Type B pancreatic cell (in vitro differentiated cells): ENCODE results near the gene ACIN1. TPM values are rescaled to one million over a fixed set of nuclear protein-coding genes. Genes with fewer than 3 reads are reported as not detected.
"Not testable (repeated sequence)": the region's sequence is repeated elsewhere in the genome, so short reads cannot be mapped to it uniquely, and the experiment has no call there.

Source experiments
- DNase-seq: peaks from one replicate; pipeline ENCODE4 v3.0.0; 2021; ENCODE audit warnings: mixed read lengths; ENCODE audit not compliant: unreplicated experiment; ENCODE audit errors: extremely low spot score
- H3K27ac Mint-ChIP-seq: 2 replicates; pipeline ENCODE4 v1.8.0; 2021; ENCODE audit warnings: mild to moderate bottlenecking, mixed read lengths
- H3K27me3 Mint-ChIP-seq: 2 replicates; pipeline ENCODE4 v1.8.0; 2021; ENCODE audit warnings: mixed read lengths
- H3K36me3 Mint-ChIP-seq: 2 replicates; pipeline ENCODE4 v1.8.0; 2021; ENCODE audit warnings: mixed read lengths
- H3K4me1 Mint-ChIP-seq: one replicate; pipeline ENCODE4 v1.8.0; 2021; ENCODE audit warnings: mixed read lengths; ENCODE audit not compliant: unreplicated experiment
- H3K4me3 Mint-ChIP-seq: 2 replicates; pipeline ENCODE4 v1.8.0; 2021; ENCODE audit warnings: mild to moderate bottlenecking, mixed read lengths
- H3K9me3 Mint-ChIP-seq: 2 replicates; pipeline ENCODE4 v1.8.0; 2021; ENCODE audit warnings: mixed read lengths
- total RNA-seq: library from RNA; stranded (reverse); gene quantifications from 2 replicates; pipeline ENCODE4 v1.2.1, GENCODE V29; 2021; ENCODE audit warnings: low replicate concordance
- TF ChIP-seq, protein P1 (sequence below): fragments of 200-600 bp; sonication (generic); conservative IDR thresholded peaks from 2 replicates; pipeline ENCODE4 v1.5.0; 2021; ENCODE audit warnings: antibody characterized with exemption, mild to moderate bottlenecking

Gene ACIN1
- total RNA-seq, 1 donor from 2014 or later: 342 TPM

DNA sequence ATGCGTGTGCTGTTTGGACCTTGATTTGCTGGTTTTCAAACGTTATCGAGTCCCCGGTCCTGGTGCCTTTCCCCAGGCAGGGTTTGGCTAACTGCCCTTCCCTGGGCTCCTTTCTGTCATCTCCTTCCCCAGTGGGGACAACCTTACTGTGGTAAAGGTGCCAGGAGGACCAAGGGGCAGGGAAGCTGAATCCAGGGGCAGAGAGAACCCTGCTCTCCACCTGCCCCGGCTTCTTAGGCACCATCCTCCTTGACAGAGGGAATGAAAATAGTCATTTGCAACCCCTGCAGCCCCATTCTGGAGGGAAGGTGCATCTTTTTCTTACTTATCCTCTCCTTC lies 19.2 kb upstream of the ACIN1 start:
- Mint-ChIP-seq H3K4me3 (no peak overlapping the region), H3K4me1 (peaks cover 8% of the 10 kb centered on the region)
- TF ChIP-seq, protein P1, sequence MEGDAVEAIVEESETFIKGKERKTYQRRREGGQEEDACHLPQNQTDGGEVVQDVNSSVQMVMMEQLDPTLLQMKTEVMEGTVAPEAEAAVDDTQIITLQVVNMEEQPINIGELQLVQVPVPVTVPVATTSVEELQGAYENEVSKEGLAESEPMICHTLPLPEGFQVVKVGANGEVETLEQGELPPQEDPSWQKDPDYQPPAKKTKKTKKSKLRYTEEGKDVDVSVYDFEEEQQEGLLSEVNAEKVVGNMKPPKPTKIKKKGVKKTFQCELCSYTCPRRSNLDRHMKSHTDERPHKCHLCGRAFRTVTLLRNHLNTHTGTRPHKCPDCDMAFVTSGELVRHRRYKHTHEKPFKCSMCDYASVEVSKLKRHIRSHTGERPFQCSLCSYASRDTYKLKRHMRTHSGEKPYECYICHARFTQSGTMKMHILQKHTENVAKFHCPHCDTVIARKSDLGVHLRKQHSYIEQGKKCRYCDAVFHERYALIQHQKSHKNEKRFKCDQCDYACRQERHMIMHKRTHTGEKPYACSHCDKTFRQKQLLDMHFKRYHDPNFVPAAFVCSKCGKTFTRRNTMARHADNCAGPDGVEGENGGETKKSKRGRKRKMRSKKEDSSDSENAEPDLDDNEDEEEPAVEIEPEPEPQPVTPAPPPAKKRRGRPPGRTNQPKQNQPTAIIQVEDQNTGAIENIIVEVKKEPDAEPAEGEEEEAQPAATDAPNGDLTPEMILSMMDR: no peak

DNA sequence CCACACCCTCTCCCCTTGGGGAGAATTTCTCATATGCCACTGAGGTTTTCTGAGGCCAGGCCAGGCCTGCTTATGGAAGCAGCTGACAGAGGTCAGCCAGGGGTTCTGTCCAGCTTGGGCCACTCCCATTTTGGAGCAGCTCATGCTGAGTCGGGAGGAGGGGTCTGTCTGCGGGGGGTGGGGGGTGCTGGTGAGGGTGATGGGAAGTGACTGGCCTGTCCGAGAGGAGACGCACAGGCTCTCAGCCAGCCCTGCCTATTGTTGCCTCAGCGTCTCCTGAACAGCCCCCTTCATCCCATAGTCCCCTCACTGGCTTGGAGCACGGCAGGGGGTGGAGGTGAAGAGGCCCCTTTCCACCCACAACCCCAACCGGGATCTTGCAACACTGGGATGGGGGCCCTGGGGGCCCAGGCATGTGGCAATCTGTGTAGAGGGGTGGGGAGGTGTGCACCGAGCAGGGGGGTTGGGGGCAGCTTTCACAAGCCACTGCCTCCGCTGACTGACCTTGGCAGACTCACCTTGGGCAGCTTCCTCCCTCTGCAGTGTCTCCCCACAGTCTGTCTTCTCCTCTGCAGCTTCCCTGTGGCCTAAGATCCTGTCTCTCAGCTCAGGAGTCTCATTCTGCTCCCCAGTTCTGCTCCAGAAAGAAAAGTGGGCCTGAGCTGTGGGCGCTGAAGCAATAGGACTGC lies 18.6 kb upstream of the ACIN1 start:
- H3K27me3 Mint-ChIP-seq: peaks cover 11% of the 10 kb centered on the region
- H3K9me3 Mint-ChIP-seq: no peaks in the 10 kb centered on the region
- DNase-seq: no peak
- H3K36me3 Mint-ChIP-seq: no peaks in the 10 kb centered on the region
- no peak overlapping the region for H3K27ac Mint-ChIP-seq
- no peak overlapping the region for H3K4me3 Mint-ChIP-seq
- TF ChIP-seq, protein P1: no peak
- H3K4me1 Mint-ChIP-seq: peaks cover 8% of the 10 kb centered on the region

More for the DNA sequence above, 19.2 kb upstream of the ACIN1 start:
- Mint-ChIP-seq H3K9me3 (no peaks in the 10 kb centered on the region), H3K36me3 (no peaks in the 10 kb centered on the region), H3K27me3 (peaks cover 11% of the 10 kb centered on the region), H3K27ac (no peak overlapping the region)
- DNase-seq: no peak

DNA sequence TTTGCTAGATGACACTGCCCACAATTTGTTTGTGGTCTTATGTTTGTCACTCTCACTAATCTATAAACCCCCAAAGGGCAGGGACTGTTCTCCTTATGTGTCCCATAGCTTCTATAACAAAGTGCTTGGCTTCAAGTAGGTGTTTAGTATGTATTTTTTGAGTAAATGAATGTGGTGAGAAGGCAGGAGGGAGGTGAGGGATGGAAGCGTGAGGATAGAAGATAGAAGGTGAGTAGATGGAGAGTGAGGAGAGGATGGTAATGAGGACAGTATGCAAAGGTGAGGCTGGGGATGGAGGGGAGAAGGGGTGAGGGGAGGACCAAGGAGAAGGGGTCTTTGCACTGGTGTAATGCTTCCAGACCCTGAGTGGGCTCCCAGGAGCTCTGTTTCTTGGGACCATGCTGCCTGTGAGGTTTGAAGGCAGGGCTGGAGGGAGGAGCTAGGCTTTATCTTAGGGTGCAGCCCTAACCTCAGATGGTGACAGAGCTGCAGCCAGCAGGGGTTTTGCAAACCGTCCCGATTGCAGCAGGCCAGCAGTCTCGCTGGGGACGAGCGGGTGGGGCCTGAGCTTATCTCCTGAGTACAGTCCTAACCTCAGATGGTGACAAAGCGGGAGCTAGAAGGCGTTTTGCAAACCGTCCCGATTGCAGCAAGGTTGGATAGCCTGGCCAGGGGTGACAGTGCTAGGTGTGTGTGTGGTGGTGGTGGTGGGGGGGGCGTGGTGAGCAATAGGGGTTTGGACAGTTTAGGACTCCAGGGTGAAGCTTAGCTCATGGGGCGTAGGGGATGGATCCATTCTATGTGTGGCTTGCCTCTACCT lies 17.6 kb upstream of the ACIN1 start:
- TF ChIP-seq, protein P1: no peak
- Mint-ChIP-seq H3K27ac (no peak overlapping the region), H3K4me1 (peaks cover 8% of the 10 kb centered on the region), H3K27me3 (peaks cover 11% of the 10 kb centered on the region), H3K36me3 (no peaks in the 10 kb centered on the region), H3K4me3 (no peak overlapping the region), H3K9me3 (no peaks in the 10 kb centered on the region)
- no peak for DNase-seq

DNA sequence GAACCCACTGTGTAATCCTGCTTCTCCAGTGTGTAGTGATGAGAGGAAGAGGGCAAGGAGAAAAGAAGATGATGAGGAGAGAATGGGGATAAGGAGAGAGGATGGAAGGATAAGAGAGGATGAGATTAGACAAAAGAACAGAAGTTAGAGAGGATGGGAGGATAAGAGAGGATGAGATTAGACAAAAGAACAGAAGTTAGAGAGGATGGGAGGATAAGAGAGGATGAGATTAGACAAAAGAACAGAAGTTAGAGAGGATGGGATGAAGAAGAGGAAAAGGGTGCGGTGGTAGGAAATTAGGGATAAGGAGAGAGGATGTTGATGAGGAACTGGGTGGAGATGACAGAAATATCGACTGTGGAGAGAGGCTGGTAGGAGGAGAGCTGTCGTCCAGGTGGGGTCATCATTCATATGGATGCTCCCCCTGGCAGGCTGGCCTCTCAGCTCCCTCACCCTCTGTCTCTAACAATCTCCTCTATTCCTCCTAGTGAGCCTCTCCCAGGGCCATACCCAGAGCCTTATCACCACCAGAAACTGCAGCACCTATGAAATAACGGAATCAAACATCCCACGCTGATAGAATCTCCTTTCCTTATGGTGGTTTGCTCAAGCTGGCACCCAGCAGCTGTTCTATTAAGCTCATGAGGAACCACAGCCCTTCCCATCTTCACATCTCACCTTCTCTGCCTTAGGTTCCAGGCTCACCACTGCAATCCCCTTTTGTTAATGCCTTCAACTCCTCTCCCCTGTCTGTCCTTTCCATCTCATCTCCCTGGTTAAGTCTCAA lies 15.8 kb upstream of the ACIN1 start:
- H3K4me1 Mint-ChIP-seq: peaks cover 16% of the 10 kb centered on the region
- no peak overlapping the region for H3K27ac Mint-ChIP-seq

DNA sequence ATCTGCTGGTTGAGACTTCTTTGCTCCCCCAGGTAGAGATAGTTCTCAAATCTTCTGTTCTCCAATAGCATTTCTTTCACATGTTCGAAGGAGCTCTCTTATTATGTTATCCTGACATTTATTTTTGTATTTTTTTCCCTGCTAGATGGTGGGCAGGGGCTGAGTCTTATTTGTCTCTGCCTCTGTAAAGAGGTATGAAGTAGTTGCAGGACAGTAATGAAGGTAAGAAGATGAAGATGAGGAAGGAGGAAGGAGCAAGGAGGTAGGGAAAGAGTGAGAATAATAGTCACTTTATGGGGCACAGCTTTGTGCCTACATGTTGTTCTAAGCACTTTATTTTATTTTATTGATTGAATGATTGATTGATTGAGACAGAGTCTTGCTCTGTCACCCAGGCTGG lies 14.8 kb upstream of the ACIN1 start:
- no peak overlapping the region for H3K27ac Mint-ChIP-seq
- H3K9me3 Mint-ChIP-seq: no peaks in the 10 kb centered on the region
- peaks cover 18% of the 10 kb centered on the region for H3K4me1 Mint-ChIP-seq
- H3K4me3 Mint-ChIP-seq: no peak overlapping the region
- DNase-seq: no peak
- TF ChIP-seq, protein P1: no peak
- peaks cover 6% of the 10 kb centered on the region for H3K27me3 Mint-ChIP-seq
- H3K36me3 Mint-ChIP-seq: no peaks in the 10 kb centered on the region

More for the DNA sequence above, 15.8 kb upstream of the ACIN1 start:
- H3K4me3 Mint-ChIP-seq: no peak overlapping the region
- no peaks in the 10 kb centered on the region for H3K36me3 Mint-ChIP-seq
- TF ChIP-seq, protein P1: no peak
- DNase-seq: no peak
- H3K27me3 Mint-ChIP-seq: peaks cover 9% of the 10 kb centered on the region
- H3K9me3 Mint-ChIP-seq: no peaks in the 10 kb centered on the region

DNA sequence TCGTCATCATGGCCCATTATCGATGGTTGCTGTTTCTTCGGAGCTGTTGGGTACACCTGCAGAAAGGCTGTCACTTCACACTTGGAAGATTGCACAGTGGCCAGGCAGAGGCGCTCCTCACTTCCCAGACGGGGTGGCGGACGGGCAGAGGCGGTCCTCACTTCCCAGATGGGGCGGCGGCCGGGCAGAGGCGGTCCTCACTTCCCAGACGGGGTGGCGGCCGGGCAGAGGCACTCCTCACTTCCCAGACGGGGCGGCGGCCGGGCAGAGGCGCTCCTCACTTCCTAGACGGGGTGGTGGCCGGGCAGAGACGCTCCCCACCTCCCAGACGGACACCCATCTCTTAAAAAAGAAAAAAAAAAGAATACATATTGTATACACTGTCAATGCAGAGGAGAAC lies 13.2 kb upstream of the ACIN1 start:
- H3K9me3 Mint-ChIP-seq, DNase-seq, H3K4me3 Mint-ChIP-seq, H3K36me3 Mint-ChIP-seq, H3K27ac Mint-ChIP-seq: not testable (repeated sequence)
- Mint-ChIP-seq H3K4me1 (peaks cover 27% of the 10 kb centered on the region), H3K27me3 (peaks cover 16% of the 10 kb centered on the region)

DNA sequence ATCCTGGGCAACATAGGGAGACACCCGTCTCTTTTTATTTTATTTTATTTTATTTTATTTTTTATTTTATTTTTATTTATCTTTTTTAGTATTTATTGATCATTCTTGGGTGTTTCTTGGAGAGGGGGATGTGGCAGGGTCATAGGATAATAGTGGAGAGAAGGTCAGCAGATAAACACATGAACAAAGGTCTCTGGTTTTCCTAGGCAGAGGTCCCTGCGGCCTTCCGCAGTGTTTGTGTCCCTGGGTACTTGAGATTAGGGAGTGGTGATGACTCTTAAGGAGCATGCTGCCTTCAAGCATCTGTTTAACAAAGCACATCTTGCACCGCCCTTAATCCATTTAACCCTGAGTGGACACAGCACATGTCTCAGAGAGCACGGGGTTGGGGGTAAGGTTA lies 12.7 kb upstream of the ACIN1 start:
- H3K27ac Mint-ChIP-seq, H3K4me3 Mint-ChIP-seq, H3K9me3 Mint-ChIP-seq, DNase-seq, H3K36me3 Mint-ChIP-seq: not testable (repeated sequence)
- peaks cover 27% of the 10 kb centered on the region for H3K4me1 Mint-ChIP-seq
- H3K27me3 Mint-ChIP-seq: peaks cover 16% of the 10 kb centered on the region
